GM20000 (cell line): ENCODE data around the gene TSPAN1.
A peak's percentile ranks its signal among the peaks of the same experiment; 100 is the strongest.

ENCODE experiments used
- DNase-seq: peaks from one replicate; pipeline ENCODE4 v3.0.0; 2012; ENCODE audit warnings: low spot score
- CTCF ChIP-seq: IDR thresholded peaks from 2 replicates; pipeline ENCODE4 v1.5.1; 2012; ENCODE audit warnings: mild to moderate bottlenecking, control low read depth; ENCODE audit errors: extremely low read depth, missing control alignments

The TSPAN1 gene

GRCh38 chr1:46175243-46175642 lies 356 bp downstream of the TSPAN1 start:
- TF ChIP-seq CTCF = no peak
- DNase-seq = no peak

GRCh38 chr1:46176211-46176865 lies 1.5 kb downstream of the TSPAN1 start, which contains the start of gene P3R3URF:
Gene P3R3URF (minus strand): TSS chr1:46176488. CDS start chr1:46176471, 17 bp downstream.
- no peak for TF ChIP-seq CTCF
- no peak for DNase-seq

- DNase-seq = peak; percentile 81
- TF ChIP-seq CTCF = peak; percentile 85
Observed at GRCh38 chr1:46179138-46180081, 4.5 kb downstream of the TSPAN1 start.

GRCh38 chr1:46180082-46180616 lies 5.3 kb downstream of the TSPAN1 start:
- TF ChIP-seq CTCF = no peak
- DNase-seq = no peak

GRCh38 chr1:46181343-46182260 lies 6.7 kb downstream of the TSPAN1 start:
- TF ChIP-seq CTCF = no peak
- no peak for DNase-seq

GRCh38 chr1:46183079-46183847 lies 8.4 kb downstream of the TSPAN1 start:
- no peak for DNase-seq
- no peak for TF ChIP-seq CTCF
